Measurements from ENCODE around the gene TSPAN14. TPM values are rescaled to one million over a fixed set of nuclear protein-coding genes. Genes with fewer than 3 reads are reported as not detected.

The TSPAN14 gene
- total and polyA plus RNA-seq, 2 experiments from 2014 or later = 17.9 to 40.7 TPM

DNA sequence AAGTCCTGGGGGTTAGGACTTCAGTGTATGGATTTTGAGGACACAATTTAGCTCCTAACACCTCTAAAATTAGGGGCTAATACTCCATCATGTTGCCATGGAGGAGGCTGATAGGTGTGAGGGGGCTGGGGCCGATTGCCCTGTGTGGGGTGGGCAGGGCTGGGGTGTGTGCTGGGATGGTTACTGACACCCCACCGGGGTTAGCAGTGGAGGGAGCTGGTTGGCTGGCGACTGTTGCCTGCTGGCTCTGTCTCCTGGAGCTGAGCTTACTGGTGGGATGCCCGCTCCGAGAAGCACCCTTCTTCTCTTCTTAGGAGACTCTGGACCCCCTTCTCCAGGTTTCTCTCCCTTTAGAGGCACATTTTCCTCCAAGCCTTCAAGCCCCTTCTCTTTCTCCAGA lies 61.4 kb downstream of the TSPAN14 start:
- DNase-seq (ENCODE audit: low spot score) (no peak), ATAC-seq (no peak)
- Histone ChIP-seq H3K4me2 (no peak overlapping the region), H3K79me2 (replicated peaks; ENCODE audit: insufficient read depth) (no peaks in the 10 kb centered on the region), H3K9me2 (ENCODE audit: insufficient read depth) (no peaks in the 10 kb centered on the region), H3K4me1 (ENCODE audit: insufficient read depth) (no peaks in the 10 kb centered on the region), H2AFZ (no peak overlapping the region), H3K36me3 (ENCODE audit: insufficient read depth) (peaks cover 11% of the 10 kb centered on the region; the same call in 1 of the 2 replicates), H3K27ac (ENCODE audit: low read depth) (no peak overlapping the region), H3K27me3 (ENCODE audit: insufficient read depth) (no peaks in the 10 kb centered on the region), H4K20me1 (replicated peaks; ENCODE audit: insufficient read depth) (no peaks in the 10 kb centered on the region), H3F3A (replicated peaks; ENCODE audit: low read depth) (no peaks in the 10 kb centered on the region), H3K4me3 (no peak overlapping the region)
- Mint-ChIP-seq H3K27ac (no peak overlapping the region), H3K4me3 (no peak overlapping the region), H3K27me3 (ENCODE audit: insufficient read depth, low read depth, poor library complexity) (peaks cover 5% of the 10 kb centered on the region), H3K9me3 (no peaks in the 10 kb centered on the region), H3K4me1 (peaks cover 3% of the 10 kb centered on the region; the same call in 2 of the 3 replicates), H3K36me3 (ENCODE audit: low read depth) (peaks cover 77% of the 10 kb centered on the region)
- TF ChIP-seq JUNB (IDR thresholded peaks at IDR 0.05; ENCODE audit: unreplicated experiment) (no peak), STAT1 (IDR thresholded peaks at IDR 0.05; ENCODE audit: unreplicated experiment) (no peak), EZH2phosphoT487 (IDR thresholded peaks at IDR 0.05; ENCODE audit: unreplicated experiment) (no peak), ZNF114 (CRISPR knock-in tag; IDR thresholded peaks at IDR 0.05) (no peak), EZH2 (IDR thresholded peaks at IDR 0.05; ENCODE audit: low read depth, unreplicated experiment) (no peak), CREB1 (CRISPR knock-in tag; IDR thresholded peaks at IDR 0.05; ENCODE audit: low read depth) (no peak), ZNF331 (CRISPR knock-in tag; IDR thresholded peaks at IDR 0.05; ENCODE audit: low read depth) (no peak), POLR2AphosphoS5 (IDR thresholded peaks at IDR 0.05; ENCODE audit: low read depth) (no peak), NANOG (IDR thresholded peaks at IDR 0.05; ENCODE audit: borderline replicate concordance) (no peak)
- TF ChIP-seq, protein P1, sequence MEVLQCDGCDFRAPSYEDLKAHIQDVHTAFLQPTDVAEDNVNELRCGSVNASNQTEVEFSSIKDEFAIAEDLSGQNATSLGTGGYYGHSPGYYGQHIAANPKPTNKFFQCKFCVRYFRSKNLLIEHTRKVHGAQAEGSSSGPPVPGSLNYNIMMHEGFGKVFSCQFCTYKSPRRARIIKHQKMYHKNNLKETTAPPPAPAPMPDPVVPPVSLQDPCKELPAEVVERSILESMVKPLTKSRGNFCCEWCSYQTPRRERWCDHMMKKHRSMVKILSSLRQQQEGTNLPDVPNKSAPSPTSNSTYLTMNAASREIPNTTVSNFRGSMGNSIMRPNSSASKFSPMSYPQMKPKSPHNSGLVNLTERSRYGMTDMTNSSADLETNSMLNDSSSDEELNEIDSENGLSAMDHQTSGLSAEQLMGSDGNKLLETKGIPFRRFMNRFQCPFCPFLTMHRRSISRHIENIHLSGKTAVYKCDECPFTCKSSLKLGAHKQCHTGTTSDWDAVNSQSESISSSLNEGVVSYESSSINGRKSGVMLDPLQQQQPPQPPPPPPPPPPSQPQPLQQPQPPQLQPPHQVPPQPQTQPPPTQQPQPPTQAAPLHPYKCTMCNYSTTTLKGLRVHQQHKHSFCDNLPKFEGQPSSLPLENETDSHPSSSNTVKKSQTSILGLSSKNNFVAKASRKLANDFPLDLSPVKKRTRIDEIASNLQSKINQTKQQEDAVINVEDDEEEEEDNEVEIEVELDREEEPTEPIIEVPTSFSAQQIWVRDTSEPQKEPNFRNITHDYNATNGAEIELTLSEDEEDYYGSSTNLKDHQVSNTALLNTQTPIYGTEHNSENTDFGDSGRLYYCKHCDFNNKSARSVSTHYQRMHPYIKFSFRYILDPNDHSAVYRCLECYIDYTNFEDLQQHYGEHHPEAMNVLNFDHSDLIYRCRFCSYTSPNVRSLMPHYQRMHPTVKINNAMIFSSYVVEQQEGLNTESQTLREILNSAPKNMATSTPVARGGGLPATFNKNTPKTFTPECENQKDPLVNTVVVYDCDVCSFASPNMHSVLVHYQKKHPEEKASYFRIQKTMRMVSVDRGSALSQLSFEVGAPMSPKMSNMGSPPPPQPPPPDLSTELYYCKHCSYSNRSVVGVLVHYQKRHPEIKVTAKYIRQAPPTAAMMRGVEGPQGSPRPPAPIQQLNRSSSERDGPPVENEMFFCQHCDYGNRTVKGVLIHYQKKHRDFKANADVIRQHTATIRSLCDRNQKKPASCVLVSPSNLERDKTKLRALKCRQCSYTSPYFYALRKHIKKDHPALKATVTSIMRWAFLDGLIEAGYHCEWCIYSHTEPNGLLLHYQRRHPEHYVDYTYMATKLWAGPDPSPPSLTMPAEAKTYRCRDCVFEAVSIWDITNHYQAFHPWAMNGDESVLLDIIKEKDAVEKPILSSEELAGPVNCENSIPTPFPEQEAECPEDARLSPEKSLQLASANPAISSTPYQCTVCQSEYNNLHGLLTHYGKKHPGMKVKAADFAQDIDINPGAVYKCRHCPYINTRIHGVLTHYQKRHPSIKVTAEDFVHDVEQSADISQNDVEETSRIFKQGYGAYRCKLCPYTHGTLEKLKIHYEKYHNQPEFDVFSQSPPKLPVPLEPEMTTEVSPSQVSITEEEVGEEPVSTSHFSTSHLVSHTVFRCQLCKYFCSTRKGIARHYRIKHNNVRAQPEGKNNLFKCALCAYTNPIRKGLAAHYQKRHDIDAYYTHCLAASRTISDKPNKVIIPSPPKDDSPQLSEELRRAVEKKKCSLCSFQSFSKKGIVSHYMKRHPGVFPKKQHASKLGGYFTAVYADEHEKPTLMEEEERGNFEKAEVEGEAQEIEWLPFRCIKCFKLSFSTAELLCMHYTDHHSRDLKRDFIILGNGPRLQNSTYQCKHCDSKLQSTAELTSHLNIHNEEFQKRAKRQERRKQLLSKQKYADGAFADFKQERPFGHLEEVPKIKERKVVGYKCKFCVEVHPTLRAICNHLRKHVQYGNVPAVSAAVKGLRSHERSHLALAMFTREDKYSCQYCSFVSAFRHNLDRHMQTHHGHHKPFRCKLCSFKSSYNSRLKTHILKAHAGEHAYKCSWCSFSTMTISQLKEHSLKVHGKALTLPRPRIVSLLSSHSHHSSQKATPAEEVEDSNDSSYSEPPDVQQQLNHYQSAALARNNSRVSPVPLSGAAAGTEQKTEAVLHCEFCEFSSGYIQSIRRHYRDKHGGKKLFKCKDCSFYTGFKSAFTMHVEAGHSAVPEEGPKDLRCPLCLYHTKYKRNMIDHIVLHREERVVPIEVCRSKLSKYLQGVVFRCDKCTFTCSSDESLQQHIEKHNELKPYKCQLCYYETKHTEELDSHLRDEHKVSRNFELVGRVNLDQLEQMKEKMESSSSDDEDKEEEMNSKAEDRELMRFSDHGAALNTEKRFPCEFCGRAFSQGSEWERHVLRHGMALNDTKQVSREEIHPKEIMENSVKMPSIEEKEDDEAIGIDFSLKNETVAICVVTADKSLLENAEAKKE (CRISPR knock-in tag; IDR thresholded peaks at IDR 0.05) = no peak
- TF ChIP-seq, protein P2, sequence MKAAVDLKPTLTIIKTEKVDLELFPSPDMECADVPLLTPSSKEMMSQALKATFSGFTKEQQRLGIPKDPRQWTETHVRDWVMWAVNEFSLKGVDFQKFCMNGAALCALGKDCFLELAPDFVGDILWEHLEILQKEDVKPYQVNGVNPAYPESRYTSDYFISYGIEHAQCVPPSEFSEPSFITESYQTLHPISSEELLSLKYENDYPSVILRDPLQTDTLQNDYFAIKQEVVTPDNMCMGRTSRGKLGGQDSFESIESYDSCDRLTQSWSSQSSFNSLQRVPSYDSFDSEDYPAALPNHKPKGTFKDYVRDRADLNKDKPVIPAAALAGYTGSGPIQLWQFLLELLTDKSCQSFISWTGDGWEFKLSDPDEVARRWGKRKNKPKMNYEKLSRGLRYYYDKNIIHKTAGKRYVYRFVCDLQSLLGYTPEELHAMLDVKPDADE (IDR thresholded peaks at IDR 0.05) = no peak
- TF ChIP-seq, protein P3, sequence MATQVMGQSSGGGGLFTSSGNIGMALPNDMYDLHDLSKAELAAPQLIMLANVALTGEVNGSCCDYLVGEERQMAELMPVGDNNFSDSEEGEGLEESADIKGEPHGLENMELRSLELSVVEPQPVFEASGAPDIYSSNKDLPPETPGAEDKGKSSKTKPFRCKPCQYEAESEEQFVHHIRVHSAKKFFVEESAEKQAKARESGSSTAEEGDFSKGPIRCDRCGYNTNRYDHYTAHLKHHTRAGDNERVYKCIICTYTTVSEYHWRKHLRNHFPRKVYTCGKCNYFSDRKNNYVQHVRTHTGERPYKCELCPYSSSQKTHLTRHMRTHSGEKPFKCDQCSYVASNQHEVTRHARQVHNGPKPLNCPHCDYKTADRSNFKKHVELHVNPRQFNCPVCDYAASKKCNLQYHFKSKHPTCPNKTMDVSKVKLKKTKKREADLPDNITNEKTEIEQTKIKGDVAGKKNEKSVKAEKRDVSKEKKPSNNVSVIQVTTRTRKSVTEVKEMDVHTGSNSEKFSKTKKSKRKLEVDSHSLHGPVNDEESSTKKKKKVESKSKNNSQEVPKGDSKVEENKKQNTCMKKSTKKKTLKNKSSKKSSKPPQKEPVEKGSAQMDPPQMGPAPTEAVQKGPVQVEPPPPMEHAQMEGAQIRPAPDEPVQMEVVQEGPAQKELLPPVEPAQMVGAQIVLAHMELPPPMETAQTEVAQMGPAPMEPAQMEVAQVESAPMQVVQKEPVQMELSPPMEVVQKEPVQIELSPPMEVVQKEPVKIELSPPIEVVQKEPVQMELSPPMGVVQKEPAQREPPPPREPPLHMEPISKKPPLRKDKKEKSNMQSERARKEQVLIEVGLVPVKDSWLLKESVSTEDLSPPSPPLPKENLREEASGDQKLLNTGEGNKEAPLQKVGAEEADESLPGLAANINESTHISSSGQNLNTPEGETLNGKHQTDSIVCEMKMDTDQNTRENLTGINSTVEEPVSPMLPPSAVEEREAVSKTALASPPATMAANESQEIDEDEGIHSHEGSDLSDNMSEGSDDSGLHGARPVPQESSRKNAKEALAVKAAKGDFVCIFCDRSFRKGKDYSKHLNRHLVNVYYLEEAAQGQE (IDR thresholded peaks at IDR 0.05; ENCODE audit: unreplicated experiment) = no peak
- TF ChIP-seq, protein P4, sequence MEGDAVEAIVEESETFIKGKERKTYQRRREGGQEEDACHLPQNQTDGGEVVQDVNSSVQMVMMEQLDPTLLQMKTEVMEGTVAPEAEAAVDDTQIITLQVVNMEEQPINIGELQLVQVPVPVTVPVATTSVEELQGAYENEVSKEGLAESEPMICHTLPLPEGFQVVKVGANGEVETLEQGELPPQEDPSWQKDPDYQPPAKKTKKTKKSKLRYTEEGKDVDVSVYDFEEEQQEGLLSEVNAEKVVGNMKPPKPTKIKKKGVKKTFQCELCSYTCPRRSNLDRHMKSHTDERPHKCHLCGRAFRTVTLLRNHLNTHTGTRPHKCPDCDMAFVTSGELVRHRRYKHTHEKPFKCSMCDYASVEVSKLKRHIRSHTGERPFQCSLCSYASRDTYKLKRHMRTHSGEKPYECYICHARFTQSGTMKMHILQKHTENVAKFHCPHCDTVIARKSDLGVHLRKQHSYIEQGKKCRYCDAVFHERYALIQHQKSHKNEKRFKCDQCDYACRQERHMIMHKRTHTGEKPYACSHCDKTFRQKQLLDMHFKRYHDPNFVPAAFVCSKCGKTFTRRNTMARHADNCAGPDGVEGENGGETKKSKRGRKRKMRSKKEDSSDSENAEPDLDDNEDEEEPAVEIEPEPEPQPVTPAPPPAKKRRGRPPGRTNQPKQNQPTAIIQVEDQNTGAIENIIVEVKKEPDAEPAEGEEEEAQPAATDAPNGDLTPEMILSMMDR (conservative IDR thresholded peaks at IDR 0.05; ENCODE audit: low read depth in 2 of 2) = no peak

Data from GM23338 (cell line).